T-cell (primary cell): ENCODE data around the gene MME. TPM values are rescaled to one million over a fixed set of nuclear protein-coding genes. Genes with fewer than 3 reads are reported as not detected.

Experiments used
- ATAC-seq, 4 experiments: fragments of 200-7000 bp in 3 of 4; fragments of 150-1000 bp in 1 of 4; cut with Tn5 transposase; replicated peaks in 1 of 4; 1 replicate in 3 of 4; 2 replicates in 1 of 4; pipeline ENCODE4 v1.10.0; 2021; ENCODE audit warnings: moderate library complexity in 3 of 4, mild to moderate bottlenecking in 2 of 4, moderate number of reproducible peaks in 1 of 4
- CTCF ChIA-PET, 2 donors: fragments of 300-600 bp; sonication (Branson Sonifier 250); formaldehyde crosslinking; loops; one replicate each; lab custom pipeline; 2022; ENCODE audit warnings: antibody characterized with exemption in 2 of 2; lab: Charles Lee
- POLR2A ChIA-PET, 2 donors: fragments of 300-600 bp; sonication (Branson Sonifier 250); formaldehyde crosslinking; loops; one replicate each; lab custom pipeline; 2022; ENCODE audit warnings: antibody characterized with exemption in 2 of 2; lab: Charles Lee
- DNase-seq, 35 experiments: peaks; one replicate each; pipeline versions ENCODE4 v3.0.0 to v3.0.0-alpha.2; 2013 to 2023
- H3K27ac ChIP-seq: one replicate; pipeline ENCODE4 v1.5.1; 2013; ENCODE audit warnings: low read length
- H3K27me3 ChIP-seq, 2 experiments: replicated peaks in 1 of 2; 1 replicate in 1 of 2; 2 replicates in 1 of 2; pipeline versions ENCODE4 v1.6.1 to v1.7.0; 2013; ENCODE audit warnings: low read length in 1 of 2, mixed read lengths in 1 of 2; ENCODE audit not compliant: control insufficient read depth in 2 of 2, insufficient read depth in 2 of 2; ENCODE audit errors: extremely low read depth in 1 of 2
- H3K36me3 ChIP-seq, 2 donors: 1 replicate in 1 of 2; 2 replicates in 1 of 2; pipeline versions ENCODE4 v1.6.1 to v1.7.0; 2013; ENCODE audit warnings: low read length in 1 of 2; ENCODE audit not compliant: control insufficient read depth in 2 of 2, insufficient read depth in 1 of 2; ENCODE audit errors: extremely low read depth in 1 of 2
- H3K4me1 ChIP-seq, 2 experiments: 1 replicate in 1 of 2; 2 replicates in 1 of 2; pipeline versions ENCODE4 v1.6.1 to v1.7.0; 2013; ENCODE audit warnings: low read length in 2 of 2, mixed read lengths in 1 of 2; ENCODE audit not compliant: insufficient read depth in 2 of 2, control insufficient read depth in 1 of 2; ENCODE audit errors: extremely low read depth in 1 of 2
- H3K4me3 ChIP-seq, 2 donors: 1 replicate in 1 of 2; 2 replicates in 1 of 2; pipeline versions ENCODE4 v1.5.1 to v1.7.0; 2013; ENCODE audit warnings: mild to moderate bottlenecking in 2 of 2, low read length in 1 of 2, moderate library complexity in 1 of 2; ENCODE audit not compliant: control insufficient read depth in 1 of 2; ENCODE audit errors: extremely low read depth in 1 of 2
- H3K9me3 ChIP-seq: 2 replicates; pipeline ENCODE4 v1.7.0; 2013
- H3K27ac Mint-ChIP-seq, 2 donors: one replicate each; pipeline ENCODE4 v1.8.0; 2020 to 2021; ENCODE audit warnings: mild to moderate bottlenecking in 2 of 2, mixed read lengths in 2 of 2
- H3K27me3 Mint-ChIP-seq, 2 donors: one replicate each; pipeline ENCODE4 v1.8.0; 2021 to 2022; ENCODE audit warnings: mixed read lengths in 2 of 2
- H3K36me3 Mint-ChIP-seq: one replicate; pipeline ENCODE4 v1.8.0; 2021; ENCODE audit warnings: mixed read lengths
- H3K4me1 Mint-ChIP-seq, 3 donors: one replicate each; pipeline ENCODE4 v1.8.0; 2020 to 2022; ENCODE audit warnings: mixed read lengths in 3 of 3, mild to moderate bottlenecking in 1 of 3
- H3K4me3 Mint-ChIP-seq, 3 donors: one replicate each; pipeline ENCODE4 v1.8.0; 2020 to 2022; ENCODE audit warnings: mild to moderate bottlenecking in 3 of 3, mixed read lengths in 3 of 3, moderate library complexity in 3 of 3
- H3K9me3 Mint-ChIP-seq, 3 donors: one replicate each; pipeline ENCODE4 v1.8.0; 2020 to 2022; ENCODE audit warnings: mixed read lengths in 3 of 3
- WGBS: methylation state at CpG from one replicate; pipeline ENCODE4 v1.1.5; 2013; ENCODE audit warnings: missing lambda C conversion rate; ENCODE audit not compliant: insufficient coverage; 5-methylcytosine and 5-hydroxymethylcytosine counted together
- total RNA-seq, 35 experiments: library from RNA in 6 of 35; stranded (reverse) in 6 of 35; fragments of 120-200 nt in 1 of 35; gene quantifications; one replicate each; pipeline versions ENCODE4 v1.2.1 to v1.2.4 and lab custom pipeline; 2013 to 2026

MME gene
- total RNA-seq, 5 donors from 2014 or later (not counting 1 experiment from before 2014, with no cell fraction given) = 0.35 to 2.2 (median 0.93) TPM

DNA sequence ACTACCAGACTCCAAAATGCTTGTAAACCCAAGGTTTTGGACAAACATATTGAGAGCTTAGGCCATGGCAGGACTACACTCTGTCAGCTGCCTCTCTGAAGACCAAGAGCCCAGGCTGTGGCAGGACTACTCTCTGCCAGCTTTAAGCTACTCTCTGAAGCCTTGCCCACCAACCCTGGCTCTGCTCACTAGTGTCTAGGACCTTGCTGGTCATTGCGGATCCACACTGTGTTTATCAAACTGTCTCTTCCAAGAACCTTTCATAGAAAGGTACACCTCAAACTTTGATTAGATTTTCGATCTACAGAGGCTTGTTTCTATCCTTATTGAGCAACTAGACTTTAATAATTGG, 41.9 kb upstream of the MME start:
- no peak overlapping the region for H3K4me3 Mint-ChIP-seq

DNA sequence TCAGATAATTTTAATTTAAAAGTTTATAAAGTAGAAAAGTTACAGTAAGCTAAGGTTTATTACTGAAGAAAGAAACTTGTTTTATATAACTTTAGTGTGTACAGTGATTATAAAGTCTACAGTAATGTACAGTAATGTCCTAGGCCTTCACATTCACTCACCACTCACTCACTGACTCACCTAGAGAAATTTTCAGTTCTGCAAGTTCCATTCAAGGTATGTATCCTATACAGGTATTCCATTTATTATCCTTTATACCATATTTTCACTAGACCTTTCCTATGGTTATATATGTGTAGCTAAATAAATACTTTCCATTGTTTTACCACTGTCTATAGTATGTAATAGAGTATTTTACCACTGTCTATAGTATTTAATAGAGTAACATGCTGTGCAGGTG, 33.2 kb upstream of the MME start:
- no peak for ATAC-seq
- Mint-ChIP-seq H3K27me3 (no peaks in the 10 kb centered on the region), H3K4me1 (no peaks in the 10 kb centered on the region)

More for the DNA sequence above, 41.9 kb upstream of the MME start:
- Mint-ChIP-seq H3K27ac (no peak overlapping the region), H3K27me3 (peaks cover 0 to 5% of the 10 kb centered on the region in 2 donors), H3K36me3 (no peaks in the 10 kb centered on the region), H3K9me3 (peaks cover 0 to 13% (median 5%) of the 10 kb centered on the region in 3 donors), H3K4me1 (no peaks in the 10 kb centered on the region)
- Histone ChIP-seq H3K27me3 (no peaks in the 10 kb centered on the region), H3K36me3 (no peaks in the 10 kb centered on the region), H3K4me1 (no peaks in the 10 kb centered on the region), H3K4me3 (no peak overlapping the region), H3K27ac (no peak overlapping the region), H3K9me3 (no peaks in the 10 kb centered on the region)
- ChIA-PET CTCF (no interaction called here), POLR2A (no interaction called here)
- 100% methylated on average over 1 of the region's 2 CpGs for WGBS
- DNase-seq (no peak), ATAC-seq (no peak)

DNA sequence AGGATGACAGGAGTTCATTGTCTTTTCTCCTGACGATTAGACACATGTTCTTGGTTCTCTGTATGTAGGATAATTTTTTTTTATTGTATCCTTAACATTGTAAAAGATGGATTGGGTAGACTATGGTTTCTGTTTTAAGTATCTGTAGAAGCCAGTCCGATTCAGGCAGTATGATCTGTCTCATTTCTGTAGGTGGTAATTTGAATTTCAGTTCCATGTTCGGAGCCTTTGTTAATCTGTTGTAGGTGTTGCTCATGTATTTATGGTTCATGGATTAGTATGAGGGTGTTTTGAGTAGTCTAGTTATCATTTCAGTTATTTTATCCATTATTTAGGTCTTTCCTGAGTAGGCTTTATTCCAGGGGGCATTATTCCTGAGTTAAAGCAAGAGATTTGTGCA, 32.4 kb upstream of the MME start:
- no peak overlapping the region for H3K27ac Mint-ChIP-seq
- CTCF ChIA-PET = no interaction called here
- Histone ChIP-seq H3K4me3 (no peak overlapping the region), H3K27ac (no peak overlapping the region), H3K27me3 (no peaks in the 10 kb centered on the region), H3K4me1 (no peaks in the 10 kb centered on the region), H3K36me3 (no peaks in the 10 kb centered on the region), H3K9me3 (no peaks in the 10 kb centered on the region)
- POLR2A ChIA-PET = no interaction called here
- H3K36me3 Mint-ChIP-seq = no peaks in the 10 kb centered on the region
- DNase-seq (no peak), ATAC-seq (no peak)
- no peaks in the 10 kb centered on the region for H3K4me1 Mint-ChIP-seq
- H3K9me3 Mint-ChIP-seq = peaks cover 8 to 17% (median 11%) of the 10 kb centered on the region in 3 donors
- 100% methylated on average over 1 of the region's 3 CpGs for WGBS
- H3K4me3 Mint-ChIP-seq = no peak overlapping the region
- H3K27me3 Mint-ChIP-seq = no peaks in the 10 kb centered on the region

More for the DNA sequence above, 33.2 kb upstream of the MME start:
- ChIA-PET CTCF (no interaction called here), POLR2A (no interaction called here)
- Histone ChIP-seq H3K27ac (no peak overlapping the region), H3K36me3 (no peaks in the 10 kb centered on the region), H3K4me1 (no peaks in the 10 kb centered on the region), H3K9me3 (no peaks in the 10 kb centered on the region), H3K27me3 (no peaks in the 10 kb centered on the region), H3K4me3 (no peak overlapping the region)
- Mint-ChIP-seq H3K4me3 (no peak overlapping the region), H3K9me3 (peaks cover 7 to 16% (median 8%) of the 10 kb centered on the region in 3 donors), H3K36me3 (no peaks in the 10 kb centered on the region), H3K27ac (no peak overlapping the region)
- no peak for DNase-seq

DNA sequence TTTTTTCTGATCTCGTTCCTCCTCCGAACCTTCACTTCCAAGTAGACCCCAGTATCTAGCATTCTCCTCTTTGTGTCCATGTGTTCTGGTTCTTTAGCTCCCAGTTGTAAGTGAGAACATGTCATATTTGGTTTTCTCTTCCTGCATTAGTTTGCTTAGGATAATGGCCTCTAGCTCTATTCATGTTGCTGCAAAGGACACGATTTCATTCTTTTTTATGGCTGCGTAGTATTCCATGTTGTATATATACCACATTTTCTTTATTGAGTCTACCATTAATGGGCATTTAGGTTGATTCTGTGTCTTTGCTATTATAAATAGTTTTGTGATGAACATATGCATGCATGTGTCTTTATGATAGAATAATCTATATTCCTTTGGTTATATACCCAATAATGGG, 30.2 kb upstream of the MME start:
- ChIA-PET POLR2A (no interaction called here), CTCF (no interaction called here)
- DNase-seq = no peak
- Mint-ChIP-seq H3K36me3 (no peaks in the 10 kb centered on the region), H3K27me3 (no peaks in the 10 kb centered on the region), H3K4me3 (no peak overlapping the region), H3K9me3 (peaks cover 11 to 26% (median 17%) of the 10 kb centered on the region in 3 donors), H3K4me1 (no peaks in the 10 kb centered on the region), H3K27ac (no peak overlapping the region)
- Histone ChIP-seq H3K36me3 (no peaks in the 10 kb centered on the region), H3K27me3 (no peaks in the 10 kb centered on the region), H3K4me1 (no peaks in the 10 kb centered on the region), H3K9me3 (no peaks in the 10 kb centered on the region), H3K27ac (no peak overlapping the region), H3K4me3 (no peak overlapping the region)
- ATAC-seq = no peak
- WGBS = no CpG with 5 or more reads among the region's 4 CpGs

DNA sequence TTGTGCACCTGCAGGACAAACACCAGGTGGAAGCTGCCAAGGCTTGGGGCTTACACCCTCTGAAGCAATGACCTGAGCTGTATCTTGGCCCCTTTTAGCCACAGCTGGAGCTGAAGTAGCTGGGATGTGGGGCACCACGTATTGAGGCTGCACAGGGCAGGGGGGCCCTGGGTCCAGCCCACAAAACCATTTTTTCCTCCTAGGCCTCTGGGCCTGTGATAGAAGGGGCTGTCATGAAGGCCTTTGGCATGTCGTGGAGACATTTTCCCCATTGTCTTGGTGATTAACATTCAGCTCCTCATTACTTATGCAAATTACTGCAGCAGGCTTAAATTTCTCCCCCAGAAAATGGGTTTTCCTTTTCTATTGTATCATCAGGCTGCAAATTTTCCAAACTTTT, 27.6 kb upstream of the MME start:
- Mint-ChIP-seq H3K4me3 (no peak overlapping the region), H3K9me3 (peaks cover 11 to 31% (median 17%) of the 10 kb centered on the region in 3 donors), H3K27ac (no peak overlapping the region), H3K36me3 (no peaks in the 10 kb centered on the region), H3K4me1 (no peaks in the 10 kb centered on the region), H3K27me3 (no peaks in the 10 kb centered on the region)
- Histone ChIP-seq H3K4me1 (no peaks in the 10 kb centered on the region), H3K27me3 (no peaks in the 10 kb centered on the region), H3K4me3 (no peak overlapping the region), H3K36me3 (no peaks in the 10 kb centered on the region), H3K9me3 (no peaks in the 10 kb centered on the region), H3K27ac (no peak overlapping the region)
- CTCF ChIA-PET = no interaction called here
- DNase-seq = no peak
- POLR2A ChIA-PET = no interaction called here
- no peak for ATAC-seq
- no CpG with 5 or more reads among the region's 2 CpGs for whole genome bisulfite sequencing

DNA sequence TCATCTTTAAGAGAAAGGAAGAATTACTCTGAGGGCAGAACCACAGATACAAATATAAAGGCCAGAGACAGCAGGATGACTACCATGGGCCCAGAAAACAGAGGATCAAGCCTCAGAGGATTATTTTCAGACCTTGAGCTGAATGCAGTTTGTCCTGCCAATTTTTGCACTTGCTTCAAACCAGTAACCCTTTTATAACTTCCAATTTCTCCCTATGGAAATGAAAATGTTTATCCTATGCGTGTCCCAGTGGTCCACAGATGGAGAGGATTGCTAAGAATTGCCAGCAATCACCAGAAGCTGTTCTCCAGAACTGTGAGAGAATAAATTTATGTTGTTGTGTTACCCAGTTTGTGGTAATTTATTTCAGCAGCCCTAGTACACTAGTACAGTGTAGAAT, 26.4 kb upstream of the MME start:
- H3K27me3 ChIP-seq = no peaks in the 10 kb centered on the region
- H3K36me3 Mint-ChIP-seq = no peaks in the 10 kb centered on the region
- H3K4me3 ChIP-seq = no peak overlapping the region
- H3K9me3 ChIP-seq = no peaks in the 10 kb centered on the region
- no peaks in the 10 kb centered on the region for H3K27me3 Mint-ChIP-seq
- no peak overlapping the region for H3K27ac Mint-ChIP-seq
- ATAC-seq (no peak), DNase-seq (no peak)
- no peaks in the 10 kb centered on the region for H3K4me1 Mint-ChIP-seq
- ChIA-PET POLR2A (no interaction called here), CTCF (no interaction called here)
- WGBS = no CpG with 5 or more reads among the region's 1 CpG
- H3K9me3 Mint-ChIP-seq = peaks cover 11 to 31% (median 17%) of the 10 kb centered on the region in 3 donors
- no peaks in the 10 kb centered on the region for H3K4me1 ChIP-seq
- H3K36me3 ChIP-seq = no peaks in the 10 kb centered on the region
- H3K4me3 Mint-ChIP-seq = no peak overlapping the region
- H3K27ac ChIP-seq = no peak overlapping the region

DNA sequence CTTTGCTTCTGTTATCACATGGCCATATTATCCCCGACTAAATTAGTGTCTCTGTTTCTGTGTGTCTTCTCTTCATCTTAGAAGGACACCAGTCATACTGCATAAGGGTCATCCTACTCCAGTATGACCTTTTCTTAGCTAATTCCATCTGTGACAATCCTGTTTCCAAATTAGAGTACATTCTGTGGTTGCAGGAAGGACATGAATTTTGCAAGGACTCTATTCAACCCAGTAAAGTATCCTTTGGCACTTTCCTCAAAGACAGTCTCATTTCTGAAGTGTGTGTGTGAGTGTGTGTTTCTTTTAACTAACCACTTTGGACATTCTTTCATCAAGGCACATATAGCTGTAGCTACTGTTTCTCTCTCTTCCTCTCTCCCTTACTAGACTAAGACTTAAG, 15.2 kb upstream of the MME start:
- no peak for DNase-seq
- Histone ChIP-seq H3K4me1 (no peaks in the 10 kb centered on the region), H3K4me3 (no peak overlapping the region), H3K27ac (no peak overlapping the region), H3K27me3 (no peaks in the 10 kb centered on the region), H3K36me3 (no peaks in the 10 kb centered on the region), H3K9me3 (no peaks in the 10 kb centered on the region)
- Mint-ChIP-seq H3K27ac (no peak overlapping the region), H3K36me3 (no peaks in the 10 kb centered on the region), H3K4me3 (no peak overlapping the region), H3K4me1 (no peaks in the 10 kb centered on the region), H3K27me3 (no peaks in the 10 kb centered on the region), H3K9me3 (peaks cover 0 to 4% (median 0%) of the 10 kb centered on the region in 3 donors)
- no CpG with 5 or more reads among the region's 1 CpG for WGBS
- POLR2A ChIA-PET = no interaction called here
- CTCF ChIA-PET = no interaction called here
- no peak for ATAC-seq
